ENCODE data around the gene MCM9. TPM values are rescaled to one million over a fixed set of nuclear protein-coding genes. Genes with fewer than 3 reads are reported as not detected.

The MCM9 gene
- total RNA-seq, 1 donor from 2014 or later: 17.6 TPM

DNA sequence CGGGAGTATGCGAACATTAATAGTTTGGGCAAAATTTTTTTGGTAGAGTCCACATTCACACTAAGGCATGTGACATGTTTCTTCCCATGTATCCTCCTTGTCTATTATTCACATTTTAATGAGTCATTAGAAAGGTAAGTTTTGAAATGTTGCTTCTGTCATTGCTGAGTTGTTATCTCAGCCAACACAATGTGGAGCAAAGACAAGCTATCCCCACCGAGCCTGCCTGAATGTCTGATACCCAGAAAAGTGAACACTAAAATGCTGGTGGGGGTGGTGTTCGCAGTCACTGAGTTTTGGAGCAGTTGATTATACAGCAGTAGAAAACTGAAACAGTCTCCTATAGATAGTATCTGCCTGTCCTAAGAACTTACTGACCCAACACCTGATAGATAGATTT, 109.3 kb downstream of the MCM9 start:
- Mint-ChIP-seq H3K4me1 (peaks cover 7% of the 10 kb centered on the region), H3K27me3 (ENCODE audit: low read depth) (no peaks in the 10 kb centered on the region), H3K9me3 (peaks cover 11% of the 10 kb centered on the region), H3K4me3 (no peak overlapping the region), H3K36me3 (peaks cover 46% of the 10 kb centered on the region), H3K27ac (no peak overlapping the region)
- TF ChIP-seq CTCF (IDR thresholded peaks at IDR 0.05; ENCODE audit: unreplicated experiment): no peak
- no peak for DNase-seq (ENCODE audit: low spot score in 2 of 2, unreplicated experiment in 2 of 2)

DNA sequence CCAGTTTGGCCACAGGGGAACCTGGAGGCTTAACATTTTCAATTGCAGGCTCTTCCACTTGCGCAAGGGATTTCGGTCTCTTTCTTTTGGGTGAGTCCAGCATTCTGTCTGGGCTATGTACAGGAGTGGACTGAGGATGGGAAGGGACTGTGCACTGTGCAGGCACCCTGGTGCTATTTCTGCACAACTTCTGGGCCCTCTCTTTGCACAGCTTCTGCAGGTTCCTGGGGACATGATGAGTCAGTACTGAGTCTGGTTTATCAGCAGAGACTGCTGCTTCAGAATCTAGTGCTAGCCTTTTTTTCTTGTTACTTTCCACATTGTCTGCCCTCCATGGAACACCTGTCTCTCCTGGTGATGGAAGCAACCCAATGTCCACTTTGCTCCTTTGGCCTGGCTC, 119.5 kb downstream of the MCM9 start:
- no peak for DNase-seq (ENCODE audit: low spot score in 2 of 2, unreplicated experiment in 2 of 2)
- H3K27me3 Mint-ChIP-seq (ENCODE audit: low read depth): no peaks in the 10 kb centered on the region
- no peak overlapping the region for H3K27ac Mint-ChIP-seq
- H3K4me3 Mint-ChIP-seq: no peak overlapping the region
- H3K36me3 Mint-ChIP-seq: peaks cover 33% of the 10 kb centered on the region
- no peak for TF ChIP-seq CTCF (IDR thresholded peaks at IDR 0.05; ENCODE audit: unreplicated experiment)
- H3K4me1 Mint-ChIP-seq: no peaks in the 10 kb centered on the region
- peaks cover 31% of the 10 kb centered on the region for H3K9me3 Mint-ChIP-seq

DNA sequence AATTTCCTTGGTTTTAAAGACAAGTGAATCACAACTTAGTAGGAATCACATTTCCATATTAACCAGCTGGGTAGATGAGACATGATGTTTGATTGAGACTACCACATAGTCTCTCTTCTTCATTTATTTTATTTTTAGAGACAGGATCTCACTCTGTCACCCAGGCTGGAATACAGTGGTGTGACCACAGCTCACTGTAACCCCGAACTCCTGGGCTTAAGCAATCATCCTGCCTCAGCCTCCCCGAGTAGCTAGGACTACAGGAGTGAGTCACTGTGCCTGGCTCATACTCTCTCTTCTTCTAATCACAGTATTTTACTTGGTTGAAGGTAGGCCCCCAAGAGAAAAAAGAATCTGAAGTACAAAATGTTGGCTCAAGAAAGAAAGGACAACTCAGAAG, 121.2 kb downstream of the MCM9 start:
- Mint-ChIP-seq H3K27me3 (ENCODE audit: low read depth) (no peaks in the 10 kb centered on the region), H3K36me3 (peaks cover 24% of the 10 kb centered on the region), H3K27ac (no peak overlapping the region), H3K4me1 (no peaks in the 10 kb centered on the region), H3K9me3 (peaks cover 14% of the 10 kb centered on the region), H3K4me3 (no peak overlapping the region)
- no peak for DNase-seq (ENCODE audit: low spot score in 2 of 2, unreplicated experiment in 2 of 2)
- TF ChIP-seq CTCF (IDR thresholded peaks at IDR 0.05; ENCODE audit: unreplicated experiment): no peak

- no peaks in the 10 kb centered on the region for H3K27me3 Mint-ChIP-seq (ENCODE audit: low read depth)
- H3K9me3 Mint-ChIP-seq: peaks cover 6% of the 10 kb centered on the region
- H3K27ac Mint-ChIP-seq: no peak overlapping the region
- H3K4me3 Mint-ChIP-seq: no peak overlapping the region
- peaks cover 24% of the 10 kb centered on the region for H3K36me3 Mint-ChIP-seq
- DNase-seq (ENCODE audit: low spot score in 2 of 2, unreplicated experiment in 2 of 2): no peak
- TF ChIP-seq CTCF (IDR thresholded peaks at IDR 0.05; ENCODE audit: unreplicated experiment): no peak
- H3K4me1 Mint-ChIP-seq: no peaks in the 10 kb centered on the region
Observed at GRCh38 chr6:118812970-118813369, 122.0 kb downstream of the MCM9 start.

DNA sequence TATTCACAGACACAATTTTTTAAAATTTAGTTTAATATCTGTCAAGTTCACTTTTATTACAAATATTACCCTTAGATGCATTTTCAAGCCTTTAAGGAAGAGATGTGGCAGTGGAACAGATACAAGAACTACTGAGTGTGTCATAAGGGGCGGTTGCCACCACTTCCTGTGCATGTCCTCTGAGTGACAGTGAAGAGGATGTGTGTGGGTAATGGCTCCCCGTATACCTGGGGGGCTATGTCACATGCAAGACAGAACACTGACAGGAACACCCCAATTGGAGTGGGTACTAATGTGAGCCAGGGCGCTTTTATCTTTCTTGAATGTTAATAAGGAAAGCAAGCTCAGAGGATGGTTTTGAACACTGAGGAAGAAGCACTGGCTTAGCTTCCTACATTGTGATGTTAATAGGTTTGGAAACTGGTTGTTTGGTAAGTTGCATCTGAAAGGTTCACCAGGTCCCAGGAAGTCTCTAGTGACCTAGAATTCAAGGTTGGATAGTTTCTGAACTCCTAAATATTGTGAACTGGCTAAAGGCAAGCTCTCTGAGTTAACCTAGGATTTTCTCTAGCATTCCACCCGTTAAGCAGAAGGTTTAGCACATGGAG, 124.4 kb downstream of the MCM9 start:
- DNase-seq (ENCODE audit: low spot score in 2 of 2, unreplicated experiment in 2 of 2): no peak
- Mint-ChIP-seq H3K4me3 (no peak overlapping the region), H3K4me1 (no peaks in the 10 kb centered on the region), H3K27ac (no peak overlapping the region), H3K36me3 (peaks cover 13% of the 10 kb centered on the region), H3K9me3 (no peaks in the 10 kb centered on the region), H3K27me3 (ENCODE audit: low read depth) (no peaks in the 10 kb centered on the region)
- no peak for TF ChIP-seq CTCF (IDR thresholded peaks at IDR 0.05; ENCODE audit: unreplicated experiment)
